Measurements from ENCODE around the gene NBAS. TPM values are rescaled to one million over a fixed set of nuclear protein-coding genes. Genes with fewer than 3 reads are reported as not detected.

The NBAS gene
- total RNA-seq, 1 experiment from 2014 or later = 19.7 TPM

GRCh38 chr2:15127876-15128275 lies 433.3 kb downstream of the NBAS start:
- in situ Hi-C loops (cut with HindIII; ENCODE audit: low pct_unique_long_range_greater_than_20kb, low sequenced_read_pairs) = no loop called here
- DNase-seq (ENCODE audit: low read depth) = no peak

DNA sequence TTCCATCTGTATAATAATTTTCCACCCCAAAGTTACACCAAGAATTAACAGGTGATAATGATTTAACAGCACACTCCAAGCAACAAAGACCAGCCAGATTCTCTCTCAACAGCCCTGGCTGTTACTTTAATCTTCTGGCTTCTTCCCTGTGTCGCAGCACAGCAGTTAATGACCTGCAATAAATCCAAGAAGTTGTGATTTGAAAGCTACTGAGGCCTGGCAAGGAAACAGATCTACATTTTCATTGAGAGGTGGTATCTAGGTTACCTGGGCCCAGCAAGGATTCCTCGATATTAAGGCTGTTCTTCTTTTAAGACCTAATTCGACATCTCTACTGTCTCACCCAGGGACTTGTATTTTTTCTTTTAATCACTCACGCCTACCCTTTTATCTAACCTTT lies 433.8 kb downstream of the NBAS start:
- no peak for DNase-seq (ENCODE audit: low read depth)
- in situ Hi-C loops (cut with HindIII; ENCODE audit: low pct_unique_long_range_greater_than_20kb, low sequenced_read_pairs) = no loop called here

- no peak for DNase-seq (ENCODE audit: low read depth)
- in situ Hi-C loops (cut with HindIII; ENCODE audit: low pct_unique_long_range_greater_than_20kb, low sequenced_read_pairs) = no loop called here
These were observed 434.8 kb downstream of the NBAS start for GRCh38 chr2:15126373-15126772.

GRCh38 chr2:15122915-15123314 lies 438.2 kb downstream of the NBAS start:
- in situ Hi-C loops (cut with HindIII; ENCODE audit: low pct_unique_long_range_greater_than_20kb, low sequenced_read_pairs) = no loop called here
- DNase-seq (ENCODE audit: low read depth) = no peak

GRCh38 chr2:15120631-15121030 lies 440.5 kb downstream of the NBAS start:
- in situ Hi-C loops (cut with HindIII; ENCODE audit: low pct_unique_long_range_greater_than_20kb, low sequenced_read_pairs) = no loop called here

GRCh38 chr2:15119722-15120175 lies 441.4 kb downstream of the NBAS start:
- DNase-seq (ENCODE audit: low read depth) = no peak
- in situ Hi-C loops (cut with HindIII; ENCODE audit: low pct_unique_long_range_greater_than_20kb, low sequenced_read_pairs) = no loop called here

More at GRCh38 chr2:15120631-15121030, 440.5 kb downstream of the NBAS start:
- no peak for DNase-seq (ENCODE audit: low read depth)

DNA sequence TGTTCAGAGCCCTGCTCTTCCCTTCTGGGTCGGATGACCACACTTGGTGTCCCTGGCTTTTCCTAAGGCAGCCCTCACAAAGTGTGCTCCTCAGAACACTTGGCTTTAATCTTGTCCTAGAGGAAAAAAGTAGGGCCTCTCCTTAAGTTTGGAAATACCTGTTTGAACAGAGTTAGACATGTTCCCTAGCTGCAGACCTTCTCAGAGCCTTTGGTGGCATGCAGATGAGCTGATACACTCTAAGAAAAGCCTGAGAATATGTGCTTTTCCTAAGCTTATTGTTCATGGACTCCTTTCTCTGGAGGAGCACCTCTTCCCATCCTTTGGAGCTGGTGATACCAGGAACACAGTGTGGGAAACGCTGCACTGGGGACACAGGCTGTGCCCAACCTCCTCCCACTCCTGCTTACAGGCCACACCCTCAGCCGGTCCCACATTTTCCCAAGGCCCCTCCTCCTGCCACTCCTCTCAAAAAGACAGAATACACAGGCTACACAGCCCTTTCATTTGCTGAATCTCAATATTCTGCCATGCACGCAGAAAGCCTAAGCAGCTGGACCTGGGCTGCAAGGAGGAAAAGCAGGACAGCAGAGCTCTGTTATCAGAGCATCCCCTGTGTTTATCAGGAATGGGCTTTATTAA lies 443.6 kb downstream of the NBAS start:
- no peak for DNase-seq (ENCODE audit: low read depth)
- in situ Hi-C loops (cut with HindIII; ENCODE audit: low pct_unique_long_range_greater_than_20kb, low sequenced_read_pairs) = no loop called here

Other genes with a start within 250 kb of the NBAS start
- gene DDX1, start 30.5 kb upstream of the NBAS start, total RNA-seq (2014; rRNA removed; shearing (Covaris generic); ENCODE audit: low replicate concordance) = 74.4 and 91.0 TPM in 2 replicates

All from Caki2 (cell line).